GM23248 (cell line): ENCODE results near the gene HACL1. TPM values are rescaled to one million over a fixed set of nuclear protein-coding genes. Genes with fewer than 3 reads are reported as not detected.
A peak's percentile ranks its signal among the peaks of the same experiment; 100 is the strongest.

ENCODE experiments used
- DNase-seq: peaks from one replicate; pipeline ENCODE4 v3.0.0-alpha.2; 2015
- H2AFZ ChIP-seq: fragments of 200-600 bp; sonication (generic); 2 replicates; pipeline ENCODE4 v1.6.1; 2016; ENCODE audit warnings: antibody characterized with exemption
- H3F3A ChIP-seq: fragments of 200-600 bp; sonication (generic); 2 replicates; pipeline ENCODE4 v1.6.1; 2016; ENCODE audit warnings: mild to moderate bottlenecking, antibody characterized with exemption, mixed run types; ENCODE audit not compliant: insufficient read depth
- H3K27ac ChIP-seq: fragments of 200-600 bp; sonication (generic); 2 replicates; pipeline ENCODE4 v1.5.1; 2016; ENCODE audit warnings: mild to moderate bottlenecking
- H3K27me3 ChIP-seq: fragments of 200-600 bp; sonication (generic); replicated peaks from 2 replicates; pipeline ENCODE4 v1.6.1; 2016; ENCODE audit warnings: mild to moderate bottlenecking; ENCODE audit not compliant: insufficient read depth
- H3K36me3 ChIP-seq: fragments of 200-600 bp; sonication (generic); 2 replicates; pipeline ENCODE4 v1.6.1; 2016; ENCODE audit warnings: low read depth, mild to moderate bottlenecking
- H3K4me1 ChIP-seq: fragments of 200-600 bp; sonication (generic); 2 replicates; pipeline ENCODE4 v1.6.1; 2016; ENCODE audit warnings: mild to moderate bottlenecking; ENCODE audit not compliant: insufficient read depth
- H3K4me2 ChIP-seq: fragments of 200-600 bp; sonication (generic); one replicate; pipeline ENCODE4 v1.6.1; 2016; ENCODE audit warnings: mild to moderate bottlenecking; ENCODE audit not compliant: unreplicated experiment
- H3K4me3 ChIP-seq: fragments of 200-600 bp; sonication (generic); 2 replicates; pipeline ENCODE4 v1.5.1; 2016; ENCODE audit warnings: mild to moderate bottlenecking
- H3K79me2 ChIP-seq: fragments of 200-600 bp; sonication (generic); 2 replicates; pipeline ENCODE4 v1.6.1; 2016; ENCODE audit warnings: mild to moderate bottlenecking; ENCODE audit not compliant: insufficient read depth
- H3K9ac ChIP-seq: fragments of 200-600 bp; sonication (generic); 2 replicates; pipeline ENCODE4 v1.6.1; 2016; ENCODE audit warnings: mild to moderate bottlenecking
- H3K9me2 ChIP-seq: fragments of 200-600 bp; sonication (generic); 2 replicates; pipeline ENCODE4 v1.6.1; 2016; ENCODE audit warnings: mixed run types, mild to moderate bottlenecking, moderate library complexity; ENCODE audit not compliant: insufficient read depth
- H3K9me3 ChIP-seq: fragments of 200-600 bp; sonication (generic); one replicate; pipeline ENCODE4 v1.6.1; 2017; ENCODE audit warnings: low read depth
- H4K20me1 ChIP-seq: fragments of 200-600 bp; sonication (generic); 2 replicates; pipeline ENCODE4 v1.6.0; 2016; ENCODE audit not compliant: insufficient read depth
- EZH2 ChIP-seq: fragments of 200-600 bp; sonication (generic); IDR thresholded peaks from 2 replicates; pipeline ENCODE4 v1.6.1; 2018; ENCODE audit warnings: antibody characterized with exemption, mild to moderate bottlenecking; ENCODE audit not compliant: insufficient read depth, poor library complexity, severe bottlenecking
- EZH2phosphoT487 ChIP-seq: fragments of 200-600 bp; sonication (generic); IDR thresholded peaks from 2 replicates; pipeline ENCODE4 v1.6.1; 2018; ENCODE audit warnings: antibody characterized with exemption, moderate library complexity, mild to moderate bottlenecking, low read depth; ENCODE audit not compliant: insufficient read depth
- WGBS, 2 experiments: methylation state at CpG; one replicate each; pipeline ENCODE4 v1.1.6; 2015 to 2017; ENCODE audit warnings: low lambda C conversion rate in 2 of 2, low coverage in 1 of 2; ENCODE audit errors: missing lambda C conversion rate in 2 of 2; 5-methylcytosine and 5-hydroxymethylcytosine counted together
- in situ Hi-C: fragments of 300-500 bp; cut with MboI; formaldehyde crosslinking; loops from 2 replicates; pipeline ENCODE4 v1.15.0; 2020
- polyA plus RNA-seq: library from polyadenylated mRNA; unstranded; fragments of >200 nt; fragmentation: Nextera tagmentation; extraction: Ambion mirVana; gene quantifications from 2 replicates; pipeline ENCODE4 v1.2.1, GENCODE V29; 2016
- total RNA-seq: library from RNA; depleted of rRNA; stranded (reverse); fragments of >200 nt; shearing (Covaris generic); gene quantifications from 2 replicates; pipeline ENCODE4 v1.2.3, GENCODE V29; 2014

The HACL1 gene
- total and polyA plus RNA-seq, 2 experiments from 2014 or later = 14.3 to 16.3 TPM

GRCh38 chr3:15520185-15520584, 81.2 kb downstream of the HACL1 start:
- H3K79me2 ChIP-seq = no peaks in the 10 kb centered on the region
- 0 out of 2 replicates have a peak, but pooled peaks cover 5% of the 10 kb centered on the region for H3K4me1 ChIP-seq
- H3K27ac ChIP-seq = no peak overlapping the region
- no peak for TF ChIP-seq EZH2
- TF ChIP-seq EZH2phosphoT487 = no peak
- H2AFZ ChIP-seq = no peak overlapping the region
- no peak overlapping the region for H3K9ac ChIP-seq
- 15 to 19% methylated on average over 3 of the region's 3 CpGs for WGBS, 2 experiments
- no peaks in the 10 kb centered on the region for H3F3A ChIP-seq
- DNase-seq = peak; percentile 63
- no peak overlapping the region for H3K4me3 ChIP-seq
- no peaks in the 10 kb centered on the region for H3K36me3 ChIP-seq
- no peak overlapping the region for H3K4me2 ChIP-seq
- in situ Hi-C loops = no loop called here
- no peaks in the 10 kb centered on the region for H3K27me3 ChIP-seq
- no peaks in the 10 kb centered on the region for H3K9me3 ChIP-seq
- no peaks in the 10 kb centered on the region for H3K9me2 ChIP-seq
- H4K20me1 ChIP-seq = no peaks in the 10 kb centered on the region

- WGBS, 2 experiments = 94 to 96% methylated on average over 4 of the region's 4 CpGs
- Histone ChIP-seq H2AFZ (no peak overlapping the region), H3K9me2 (no peaks in the 10 kb centered on the region), H3K4me2 (no peak overlapping the region), H3K79me2 (no peaks in the 10 kb centered on the region), H3K9ac (no peak overlapping the region), H3K27ac (no peak overlapping the region), H3F3A (no peaks in the 10 kb centered on the region), H3K36me3 (no peaks in the 10 kb centered on the region), H3K4me3 (no peak overlapping the region), H4K20me1 (no peaks in the 10 kb centered on the region), H3K27me3 (no peaks in the 10 kb centered on the region), H3K9me3 (no peaks in the 10 kb centered on the region), H3K4me1 (peaks cover 8% of the 10 kb centered on the region; the same call in 1 of the 2 replicates)
- no peak for TF ChIP-seq EZH2phosphoT487
- no peak for TF ChIP-seq EZH2
- no peak for DNase-seq
- in situ Hi-C loops = no loop called here
Observed at GRCh38 chr3:15519096-15519495, 82.3 kb downstream of the HACL1 start.

- DNase-seq = peak; percentile 47
- H3K9ac ChIP-seq = no peak overlapping the region
- H3K4me1 ChIP-seq = peaks cover 3% of the 10 kb centered on the region; the same call in 1 of the 2 replicates
- no peaks in the 10 kb centered on the region for H3K9me3 ChIP-seq
- no peak overlapping the region for H3K4me3 ChIP-seq
- no peaks in the 10 kb centered on the region for H3K36me3 ChIP-seq
- no peak overlapping the region for H3K27ac ChIP-seq
- H3K4me2 ChIP-seq = no peak overlapping the region
- in situ Hi-C loops = no loop called here
- no peaks in the 10 kb centered on the region for H3K27me3 ChIP-seq
- H2AFZ ChIP-seq = no peak overlapping the region
- no peaks in the 10 kb centered on the region for H3K79me2 ChIP-seq
- TF ChIP-seq EZH2 = no peak
- TF ChIP-seq EZH2phosphoT487 = no peak
- H3K9me2 ChIP-seq = no peaks in the 10 kb centered on the region
- H3F3A ChIP-seq = no peaks in the 10 kb centered on the region
- 84 to 89% methylated on average over 4 of the region's 4 CpGs for WGBS, 2 experiments
- H4K20me1 ChIP-seq = no peaks in the 10 kb centered on the region
Observed at GRCh38 chr3:15514663-15515340, 86.6 kb downstream of the HACL1 start.

GRCh38 chr3:15513810-15514662, 87.3 kb downstream of the HACL1 start:
- in situ Hi-C loops = no loop called here
- H4K20me1 ChIP-seq = no peaks in the 10 kb centered on the region
- H3K4me2 ChIP-seq = no peak overlapping the region
- TF ChIP-seq EZH2 (no peak), EZH2phosphoT487 (no peak)
- H3K79me2 ChIP-seq = no peaks in the 10 kb centered on the region
- peaks cover 3% of the 10 kb centered on the region; the same call in 1 of the 2 replicates for H3K4me1 ChIP-seq
- H3K4me3 ChIP-seq = no peak overlapping the region
- no peaks in the 10 kb centered on the region for H3F3A ChIP-seq
- no peaks in the 10 kb centered on the region for H3K9me3 ChIP-seq
- H3K27me3 ChIP-seq = no peaks in the 10 kb centered on the region
- H3K36me3 ChIP-seq = no peaks in the 10 kb centered on the region
- no peak for DNase-seq
- H3K9me2 ChIP-seq = no peaks in the 10 kb centered on the region
- H2AFZ ChIP-seq = no peak overlapping the region
- H3K27ac ChIP-seq = no peak overlapping the region
- 89 to 90% methylated on average over 5 of the region's 5 CpGs for WGBS, 2 experiments
- H3K9ac ChIP-seq = no peak overlapping the region
